HG03135 (cell line): ENCODE measurements around the gene ZNF579.

Experiments
- ATAC-seq: cut with Tn5 transposase; IDR thresholded peaks from one replicate; pipeline ENCODE4 v1.9.1; 2021; ENCODE audit warnings: mild to moderate bottlenecking, moderate library complexity; ENCODE audit not compliant: unreplicated experiment

The ZNF579 gene

GRCh38 chr19:55580628-55581144 is at the start of gene ZNF579:
Gene ZNF579, minus strand, starts transcription at chr19:55580848. Its CDS starts 1,209 bp downstream, at chr19:55579639.
- ATAC-seq, result no peak

DNA sequence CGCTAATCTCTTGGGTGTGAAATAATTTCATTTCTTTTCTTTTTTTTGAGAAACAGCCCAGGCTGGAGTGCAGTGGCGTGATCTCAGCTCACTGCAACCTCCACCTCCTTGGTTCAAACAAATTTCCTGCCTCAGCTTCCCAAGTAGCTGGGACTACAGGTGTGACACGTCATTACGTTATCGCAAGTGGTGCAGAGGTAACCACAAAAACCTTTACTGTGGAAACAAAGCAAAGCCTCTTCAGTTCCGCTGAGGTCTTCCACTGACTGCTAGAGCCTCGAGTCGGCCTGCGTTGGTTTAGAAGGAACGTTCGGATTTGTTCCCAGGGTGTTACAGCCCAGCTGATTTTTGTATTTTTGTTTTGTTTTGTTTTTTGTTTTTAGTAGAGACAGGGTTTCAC is 45.7 kb upstream of the ZNF579 start:
- no peak for ATAC-seq

DNA sequence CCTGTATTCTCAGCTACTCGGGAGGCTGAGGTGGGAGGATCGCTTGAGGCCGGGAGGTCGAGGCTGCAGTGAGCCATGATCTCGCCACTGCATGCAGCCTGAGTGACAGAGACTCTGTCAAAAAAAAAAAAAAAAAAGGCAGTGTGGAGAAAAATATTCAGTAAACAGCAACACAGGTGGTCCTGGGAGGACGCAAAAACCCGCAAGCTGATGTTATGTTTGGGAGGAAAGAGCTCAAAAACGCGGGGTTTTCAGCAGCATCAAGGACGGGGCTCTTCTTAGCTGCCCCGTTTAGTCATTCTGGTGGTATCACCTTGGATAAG is 44.3 kb upstream of the ZNF579 start:
- no peak for ATAC-seq

GRCh38 chr19:55624109-55625003 is 43.7 kb upstream of the ZNF579 start, which contains the start of gene ZNF784:
Gene ZNF784, minus strand, starts transcription at chr19:55624566. Its CDS starts 5 bp downstream, at chr19:55624561.
- no peak for ATAC-seq

DNA sequence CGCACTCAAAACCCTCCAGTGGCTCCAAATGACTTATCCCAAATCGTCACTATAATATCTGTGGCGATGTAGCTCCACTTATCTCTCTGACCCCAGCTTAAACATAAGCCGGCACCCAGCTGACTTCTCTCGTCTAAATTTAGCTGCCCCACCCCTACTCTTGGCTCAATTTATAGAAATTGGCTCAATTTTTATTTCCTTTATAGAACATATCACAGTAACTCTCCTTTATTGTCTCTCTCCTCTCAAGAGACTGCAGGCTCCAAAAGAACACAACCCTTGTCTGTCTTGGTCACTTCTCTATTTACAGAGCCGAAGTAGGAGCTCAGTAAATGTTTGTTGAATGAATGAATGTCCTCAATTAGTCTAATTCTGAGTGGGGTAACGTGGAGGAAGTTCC is 42.9 kb upstream of the ZNF579 start:
- no peak for ATAC-seq

DNA sequence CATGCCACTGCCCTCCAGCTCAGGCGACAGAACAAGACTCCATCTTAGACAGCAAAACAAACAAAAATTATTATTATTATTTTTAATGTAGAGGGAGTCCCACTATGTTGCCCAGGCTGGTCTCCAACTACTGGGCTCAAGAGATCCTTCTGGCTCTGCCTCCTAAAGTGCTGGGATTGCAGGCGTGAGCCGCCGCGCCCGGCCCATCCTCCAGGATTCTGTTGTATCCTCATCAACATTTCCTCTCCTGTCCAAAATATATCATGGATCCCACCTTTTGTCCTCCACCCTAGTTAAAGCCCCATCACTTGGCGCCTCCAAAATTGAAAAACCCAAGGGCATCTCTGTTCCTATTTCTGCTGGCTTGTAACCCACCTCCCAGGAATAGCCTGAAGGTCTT is 42.5 kb upstream of the ZNF579 start:
- no peak for ATAC-seq

DNA sequence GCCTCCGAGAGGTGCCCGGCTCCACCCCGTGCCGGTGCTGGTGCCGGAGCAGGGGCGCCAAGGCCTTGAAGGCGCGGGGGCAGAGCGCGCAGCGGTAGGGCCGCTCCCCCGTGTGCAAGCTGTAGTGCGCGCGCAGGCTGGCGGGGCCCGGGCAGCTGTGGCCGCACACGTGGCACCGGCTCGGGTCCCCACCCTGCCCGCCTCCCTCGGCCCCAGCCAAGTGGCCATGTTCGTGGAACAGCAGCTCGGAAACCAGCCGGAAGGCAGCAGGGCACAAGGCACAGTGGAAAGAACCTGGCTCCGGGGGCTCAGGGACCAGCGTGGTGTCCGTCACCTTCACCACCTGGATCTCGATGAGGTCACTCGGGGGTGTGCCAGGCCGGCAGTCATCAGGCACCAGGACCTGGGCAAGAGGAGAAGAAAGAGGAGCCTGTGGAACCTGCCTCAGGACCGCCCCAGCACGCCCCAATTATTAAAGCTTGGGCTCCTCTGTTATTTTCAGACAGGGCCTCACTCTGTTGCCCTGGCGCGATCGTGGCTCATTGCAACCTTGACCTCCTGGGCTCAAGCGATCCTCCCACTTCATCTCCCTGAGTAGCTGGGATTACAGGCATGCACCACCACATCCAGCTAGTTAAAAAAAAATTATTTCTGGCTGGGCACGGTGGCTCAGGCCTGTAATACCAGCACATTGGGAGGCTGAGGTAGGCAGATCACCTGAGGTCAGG is 41.8 kb upstream of the ZNF579 start:
- no peak for ATAC-seq

GRCh38 chr19:55621673-55622231 is 41.1 kb upstream of the ZNF579 start:
- no peak for ATAC-seq

DNA sequence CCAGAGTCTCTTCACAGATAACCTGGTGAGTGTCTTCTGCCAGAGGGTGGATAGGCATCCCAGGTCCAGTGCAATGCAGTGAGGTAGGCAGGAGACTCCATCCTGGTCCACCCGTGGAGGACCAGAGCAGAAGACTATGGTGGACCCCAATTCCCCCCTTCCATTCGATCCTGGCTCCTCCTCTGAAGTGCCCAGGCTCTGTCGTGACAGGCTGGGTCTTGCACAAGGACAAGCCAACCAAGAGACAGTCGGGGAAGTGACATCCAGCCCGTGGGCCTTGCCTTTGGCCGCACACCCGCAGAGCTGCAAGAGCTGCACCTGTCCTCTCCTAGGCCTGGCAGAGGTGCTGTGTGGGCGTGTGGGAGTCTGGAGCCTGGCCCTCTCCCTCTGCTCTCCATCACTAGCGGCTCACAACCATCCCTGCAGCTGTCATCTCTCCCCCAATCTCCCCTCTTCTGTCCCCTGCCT is 40.6 kb upstream of the ZNF579 start:
- ATAC-seq, result no peak

- no peak for ATAC-seq
Observed at GRCh38 chr19:55620410-55621204, 40.0 kb upstream of the ZNF579 start.

- no peak for ATAC-seq
Observed at GRCh38 chr19:55619286-55619685, 38.6 kb upstream of the ZNF579 start.

DNA sequence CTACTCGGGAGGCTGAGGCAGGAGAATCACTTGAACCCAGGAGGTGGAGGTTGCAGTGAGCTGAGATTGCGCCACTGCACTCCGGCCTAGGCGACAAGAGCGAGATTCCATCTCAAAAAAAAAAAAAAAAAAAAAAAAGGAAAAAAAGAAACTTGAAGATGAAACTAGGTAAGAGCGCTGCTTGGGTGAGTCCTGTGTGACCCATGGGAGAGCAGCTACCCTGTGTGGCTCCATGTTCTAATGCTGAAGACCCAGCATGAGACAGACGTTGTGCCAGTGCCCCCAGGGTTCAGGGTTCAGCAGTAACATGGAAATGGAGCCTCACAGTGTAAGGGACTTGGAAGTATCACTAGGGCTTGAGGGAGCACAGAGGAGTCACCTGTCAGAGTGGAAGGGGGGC is 37.8 kb upstream of the ZNF579 start:
- no peak for ATAC-seq

DNA sequence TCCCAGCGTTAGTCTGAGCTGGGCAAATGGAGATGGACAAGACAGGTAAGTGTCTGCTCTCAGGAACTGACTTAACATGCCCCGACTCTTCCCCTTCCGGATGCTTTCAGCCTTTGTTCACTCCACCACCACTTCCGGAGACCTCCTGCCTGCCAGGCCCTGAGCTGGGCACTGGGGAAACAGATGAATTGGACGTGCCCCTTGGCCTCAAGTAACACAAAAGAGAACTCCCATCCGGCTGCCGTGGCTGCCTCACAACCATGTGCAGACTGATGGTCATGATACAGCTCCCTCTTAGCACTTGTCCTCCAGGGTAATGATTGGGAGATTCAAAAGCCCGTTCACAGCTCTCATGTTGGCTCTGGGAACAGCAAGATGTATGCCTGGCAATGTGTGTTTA is 36.8 kb upstream of the ZNF579 start:
- ATAC-seq, result no peak

GRCh38 chr19:55616395-55616875 is 35.8 kb upstream of the ZNF579 start:
- ATAC-seq, result no peak

- no peak for ATAC-seq
Observed at GRCh38 chr19:55615543-55616394, 35.1 kb upstream of the ZNF579 start.

- ATAC-seq, result no peak
Observed at GRCh38 chr19:55614711-55615542, 34.3 kb upstream of the ZNF579 start.

DNA sequence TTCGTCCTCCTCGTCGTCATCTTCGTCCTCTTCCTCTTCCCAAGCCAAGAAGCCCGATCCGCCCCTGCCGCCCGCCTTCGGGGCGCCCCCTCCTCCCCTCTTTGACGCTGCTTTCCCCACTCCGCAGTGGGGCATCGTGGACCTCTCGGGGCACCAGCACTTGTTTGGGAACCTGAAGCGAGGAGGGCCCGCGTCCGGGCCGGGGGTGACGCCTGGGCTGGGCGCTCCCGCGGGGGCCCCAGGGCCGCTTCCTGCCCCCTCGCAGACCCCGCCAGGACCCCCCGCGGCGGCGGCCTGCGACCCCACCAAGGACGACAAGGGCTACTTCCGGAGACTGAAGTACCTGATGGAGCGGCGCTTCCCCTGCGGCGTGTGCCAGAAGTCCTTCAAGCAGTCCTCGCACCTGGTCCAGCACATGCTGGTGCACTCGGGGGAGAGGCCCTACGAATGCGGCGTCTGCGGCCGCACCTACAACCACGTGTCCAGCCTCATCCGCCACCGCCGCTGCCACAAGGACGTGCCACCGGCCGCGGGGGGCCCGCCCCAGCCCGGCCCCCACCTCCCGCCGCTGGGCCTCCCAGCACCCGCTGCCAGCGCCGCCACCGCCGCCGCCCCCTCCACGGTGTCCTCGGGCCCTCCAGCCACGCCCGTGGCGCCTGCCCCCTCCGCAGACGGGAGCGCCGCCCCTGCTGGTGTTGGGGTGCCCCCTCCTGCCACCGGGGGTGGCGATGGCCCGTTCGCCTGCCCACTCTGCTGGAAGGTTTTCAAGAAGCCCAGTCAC is 33.5 kb upstream of the ZNF579 start:
- ATAC-seq, result no peak

DNA sequence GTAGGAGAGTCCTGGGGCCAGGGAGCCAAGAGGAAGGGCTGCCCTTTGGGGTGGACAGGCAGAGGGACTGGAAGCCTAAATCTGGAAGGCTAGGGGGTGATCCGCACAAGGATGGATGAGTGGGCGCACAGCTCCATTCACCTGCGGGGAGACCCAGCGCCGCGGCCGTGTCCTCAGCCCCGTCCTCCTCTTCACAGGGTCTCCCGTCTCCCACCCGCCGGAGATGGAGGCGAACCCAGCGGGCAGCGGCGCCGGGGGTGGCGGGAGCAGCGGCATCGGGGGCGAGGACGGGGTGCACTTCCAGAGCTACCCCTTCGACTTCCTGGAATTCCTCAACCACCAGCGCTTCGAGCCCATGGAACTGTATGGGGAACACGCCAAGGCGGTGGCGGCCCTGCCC is 32.7 kb upstream of the ZNF579 start:
- ATAC-seq, result no peak
